Measurements from ENCODE around the gene ZNRF2.
"Not testable (repeated sequence)": the region's sequence is repeated elsewhere in the genome, so short reads cannot be mapped to it uniquely, and the experiment has no call there.

Gene ZNRF2

GRCh38 chr7:30365621-30366020 lies 81.2 kb downstream of the ZNRF2 start:
- no peak for DNase-seq

GRCh38 chr7:30366606-30367005 lies 82.2 kb downstream of the ZNRF2 start:
- DNase-seq, result no peak

GRCh38 chr7:30367561-30367960 lies 83.2 kb downstream of the ZNRF2 start:
- DNase-seq, result no peak

GRCh38 chr7:30369879-30370278 lies 85.5 kb downstream of the ZNRF2 start:
- DNase-seq, result no peak

GRCh38 chr7:30371321-30371720 lies 86.9 kb downstream of the ZNRF2 start:
- no peak for DNase-seq

- no peak for DNase-seq
Measured at GRCh38 chr7:30378275-30378674, 93.9 kb downstream of the ZNRF2 start.

- DNase-seq, result no peak
Measured at GRCh38 chr7:30379131-30379530, 94.7 kb downstream of the ZNRF2 start.

GRCh38 chr7:30379741-30380140 lies 95.3 kb downstream of the ZNRF2 start:
- no peak for DNase-seq

GRCh38 chr7:30380294-30380693 lies 95.9 kb downstream of the ZNRF2 start:
- DNase-seq, result no peak

GRCh38 chr7:30380824-30381223 lies 96.4 kb downstream of the ZNRF2 start:
- DNase-seq, result not testable (repeated sequence)

GRCh38 chr7:30382607-30383006 lies 98.2 kb downstream of the ZNRF2 start:
- DNase-seq, result no peak

- no peak for DNase-seq
Measured at GRCh38 chr7:30389791-30390190, 105.4 kb downstream of the ZNRF2 start.

- no peak for DNase-seq
Measured at GRCh38 chr7:30390736-30391636, 106.6 kb downstream of the ZNRF2 start.

- DNase-seq, result no peak
Measured at GRCh38 chr7:30391806-30392205, 107.4 kb downstream of the ZNRF2 start.

GRCh38 chr7:30395676-30396075 lies 111.3 kb downstream of the ZNRF2 start:
- no peak for DNase-seq

- no peak for DNase-seq
Measured at GRCh38 chr7:30396389-30396788, 112.0 kb downstream of the ZNRF2 start.

GRCh38 chr7:30403477-30403876 lies 119.1 kb downstream of the ZNRF2 start:
- DNase-seq, result no peak

- no peak for DNase-seq
Measured at GRCh38 chr7:30405179-30405578, 120.8 kb downstream of the ZNRF2 start.

GRCh38 chr7:30406664-30407425 lies 122.4 kb downstream of the ZNRF2 start:
- DNase-seq, result no peak

- no peak for DNase-seq
Measured at GRCh38 chr7:30411173-30411572, 126.8 kb downstream of the ZNRF2 start.

GRCh38 chr7:30411897-30412296 lies 127.5 kb downstream of the ZNRF2 start:
- no peak for DNase-seq

- DNase-seq, result no peak
Measured at GRCh38 chr7:30412782-30413504, 128.5 kb downstream of the ZNRF2 start.

GRCh38 chr7:30413864-30414263 lies 129.5 kb downstream of the ZNRF2 start:
- DNase-seq, result no peak

All from KG1 (cell line).